OCI-LY3 (cell line): Measurements from ENCODE around the gene GAB2.

Experiments
- H2AFZ ChIP-seq: fragments of 200-600, 300-600 bp; shearing (Covaris generic); 2 replicates; pipeline ENCODE4 v1.6.0; 2014; ENCODE audit warnings: antibody characterized with exemption, low read depth, low read length
- H3K27ac ChIP-seq: fragments of 200-600, 300-600 bp; sonication (generic); 2 replicates; pipeline ENCODE4 v1.5.1; 2014; ENCODE audit warnings: mild to moderate bottlenecking, low read length, moderate library complexity, mixed read lengths
- H3K27me3 ChIP-seq: fragments of 200-600, 300-600 bp; sonication (generic); 2 replicates; pipeline ENCODE4 v1.6.1; 2014; ENCODE audit warnings: low read depth, low read length, mixed read lengths
- H3K36me3 ChIP-seq: fragments of 200-600, 300-600 bp; sonication (generic); replicated peaks from 2 replicates; pipeline ENCODE3; 2014; ENCODE audit warnings: low read depth, low read length, mixed read lengths
- H3K4me1 ChIP-seq: fragments of 300-600, 200-600 bp; sonication (generic); 2 replicates; pipeline ENCODE4 v1.6.1; 2014; ENCODE audit warnings: low read length, mixed read lengths
- H3K4me2 ChIP-seq: fragments of 200-600, 300-600 bp; sonication (generic); 2 replicates; pipeline ENCODE4 v1.6.1; 2014; ENCODE audit warnings: low read length, mixed read lengths
- H3K4me3 ChIP-seq: fragments of 300-600, 200-600 bp; sonication (generic); 2 replicates; pipeline ENCODE4 v1.5.1; 2014; ENCODE audit warnings: antibody characterized with exemption, mild to moderate bottlenecking, low read length, moderate library complexity
- H3K79me2 ChIP-seq: fragments of 300-600, 200-600 bp; shearing (Covaris generic); 2 replicates; pipeline ENCODE4 v1.6.1; 2014; ENCODE audit warnings: mild to moderate bottlenecking, low read length, mixed read lengths
- H3K9ac ChIP-seq: fragments of 300-600, 200-600 bp; shearing (Covaris generic); 2 replicates; pipeline ENCODE4 v1.6.0; 2014; ENCODE audit warnings: mild to moderate bottlenecking, low read length, moderate library complexity
- H3K9me3 ChIP-seq: fragments of 200-600, 300-600 bp; shearing (Covaris generic); 2 replicates; pipeline ENCODE4 v1.6.1; 2014; ENCODE audit warnings: low read length, mixed read lengths; ENCODE audit not compliant: insufficient read depth
- H4K20me1 ChIP-seq: fragments of 200-600, 300-600 bp; sonication (generic); 2 replicates; pipeline ENCODE4 v1.6.1; 2016; ENCODE audit warnings: low read length, mixed read lengths; ENCODE audit not compliant: insufficient read depth
- CTCF ChIP-seq: fragments of 200-600, 300-600 bp; sonication (generic); IDR thresholded peaks from 2 replicates; pipeline ENCODE4 v1.5.1; 2014; ENCODE audit warnings: antibody characterized with exemption, low read length, low read depth
- EZH2phosphoT487 ChIP-seq: fragments of 200-600 bp; shearing (Covaris generic); IDR thresholded peaks from 2 replicates; pipeline ENCODE4 v1.6.1; 2018; ENCODE audit warnings: antibody characterized with exemption, mixed run types, low read depth

Gene GAB2

GRCh38 chr11:78284260-78284659 is 133.4 kb downstream of the GAB2 start:
- H3K4me3 ChIP-seq = no peak overlapping the region
- H3K36me3 ChIP-seq = no peaks in the 10 kb centered on the region
- H3K9me3 ChIP-seq = no peaks in the 10 kb centered on the region
- no peaks in the 10 kb centered on the region for H4K20me1 ChIP-seq
- no peak overlapping the region for H2AFZ ChIP-seq
- H3K79me2 ChIP-seq = no peaks in the 10 kb centered on the region
- H3K27ac ChIP-seq = no peak overlapping the region
- TF ChIP-seq EZH2phosphoT487 = no peak
- TF ChIP-seq CTCF = no peak
- no peaks in the 10 kb centered on the region for H3K4me1 ChIP-seq
- H3K27me3 ChIP-seq = no peaks in the 10 kb centered on the region
- H3K4me2 ChIP-seq = no peak overlapping the region
- no peak overlapping the region for H3K9ac ChIP-seq

- H2AFZ ChIP-seq = no peak overlapping the region
- no peak overlapping the region for H3K4me2 ChIP-seq
- no peak overlapping the region for H3K27ac ChIP-seq
- H3K9ac ChIP-seq = no peak overlapping the region
- H3K4me1 ChIP-seq = no peaks in the 10 kb centered on the region
- H3K79me2 ChIP-seq = no peaks in the 10 kb centered on the region
- H4K20me1 ChIP-seq = no peaks in the 10 kb centered on the region
- no peak overlapping the region for H3K4me3 ChIP-seq
- no peaks in the 10 kb centered on the region for H3K9me3 ChIP-seq
- H3K36me3 ChIP-seq = no peaks in the 10 kb centered on the region
- TF ChIP-seq EZH2phosphoT487 (no peak), CTCF (no peak)
- no peaks in the 10 kb centered on the region for H3K27me3 ChIP-seq
Observed at GRCh38 chr11:78282821-78283220, 134.8 kb downstream of the GAB2 start.

GRCh38 chr11:78281511-78281910 is 136.1 kb downstream of the GAB2 start:
- no peak overlapping the region for H3K4me2 ChIP-seq
- no peaks in the 10 kb centered on the region for H3K27me3 ChIP-seq
- no peak overlapping the region for H3K9ac ChIP-seq
- H2AFZ ChIP-seq = no peak overlapping the region
- H3K9me3 ChIP-seq = no peaks in the 10 kb centered on the region
- no peaks in the 10 kb centered on the region for H3K36me3 ChIP-seq
- no peak for TF ChIP-seq EZH2phosphoT487
- no peak for TF ChIP-seq CTCF
- H3K4me3 ChIP-seq = no peak overlapping the region
- no peaks in the 10 kb centered on the region for H3K4me1 ChIP-seq
- no peaks in the 10 kb centered on the region for H3K79me2 ChIP-seq
- no peak overlapping the region for H3K27ac ChIP-seq
- H4K20me1 ChIP-seq = no peaks in the 10 kb centered on the region

- Histone ChIP-seq H3K27ac (no peak overlapping the region), H3K4me2 (no peak overlapping the region), H3K79me2 (no peaks in the 10 kb centered on the region), H3K36me3 (peaks cover 4% of the 10 kb centered on the region), H3K27me3 (no peaks in the 10 kb centered on the region), H3K9ac (no peak overlapping the region), H4K20me1 (no peaks in the 10 kb centered on the region), H3K4me1 (no peaks in the 10 kb centered on the region), H2AFZ (no peak overlapping the region), H3K4me3 (no peak overlapping the region), H3K9me3 (no peaks in the 10 kb centered on the region)
- TF ChIP-seq EZH2phosphoT487 (no peak), CTCF (no peak)
Observed at GRCh38 chr11:78277314-78277994, 140.2 kb downstream of the GAB2 start.
